WTC11 (cell line): ENCODE measurements around the gene UNC93B1.

Experiments
- CREB1 ChIP-seq: sonication (generic); formaldehyde crosslinking; IDR thresholded peaks from 2 replicates; pipeline ENCODE4 v1.8.0; 2023; ENCODE audit warnings: mild to moderate bottlenecking, missing genetic modification reagents
- CTCF ChIP-seq: fragments of 200-600 bp; IDR thresholded peaks from 2 replicates; pipeline ENCODE4 v1.8.0; 2022; ENCODE audit warnings: antibody characterized with exemption
- ESRRA ChIP-seq: sonication (generic); formaldehyde crosslinking; IDR thresholded peaks from 2 replicates; pipeline ENCODE4 v1.8.1; 2022; ENCODE audit warnings: mild to moderate bottlenecking, missing genetic modification reagents, borderline replicate concordance
- MAX ChIP-seq: sonication (generic); formaldehyde crosslinking; IDR thresholded peaks from 2 replicates; pipeline ENCODE4 v1.8.0; 2022; ENCODE audit warnings: mild to moderate bottlenecking, missing genetic modification reagents

- TF ChIP-seq CTCF (no peak), MAX (no peak), CREB1 (CRISPR knock-in tag) (no peak), ESRRA (CRISPR knock-in tag) (no peak)
These were observed 32.3 kb upstream of the UNC93B1 start for GRCh38 chr11:68036141-68036716.
